H9 (cell line): ENCODE results near the gene GLYATL1. TPM values are rescaled to one million over a fixed set of nuclear protein-coding genes. Genes with fewer than 3 reads are reported as not detected.

Source experiments
- DNase-seq: peaks from one replicate; pipeline ENCODE4 v3.0.0-alpha.2; 2017
- H2AFZ ChIP-seq: one replicate; pipeline ENCODE4 v1.6.1; 2013; ENCODE audit warnings: mild to moderate bottlenecking, low read length, control low read depth, moderate library complexity
- H2AK5ac ChIP-seq: 2 replicates; pipeline ENCODE4 v1.6.1; 2013; ENCODE audit warnings: low read length, control low read depth, mixed read lengths; ENCODE audit not compliant: insufficient read length
- H2BK120ac ChIP-seq: one replicate; pipeline ENCODE4 v1.6.1; 2013; ENCODE audit warnings: low read depth, mild to moderate bottlenecking, low read length, control low read depth, inconsistent platforms; ENCODE audit not compliant: poor library complexity, severe bottlenecking
- H2BK12ac ChIP-seq: 2 replicates; pipeline ENCODE4 v1.6.1; 2013; ENCODE audit warnings: low read length, control low read depth, mixed read lengths, low read depth; ENCODE audit not compliant: insufficient read length
- H2BK15ac ChIP-seq: 2 replicates; pipeline ENCODE4 v1.6.1; 2013; ENCODE audit warnings: low read depth, low read length, control low read depth
- H2BK20ac ChIP-seq: one replicate; pipeline ENCODE4 v1.6.1; 2013; ENCODE audit warnings: low read depth, mild to moderate bottlenecking, low read length, control low read depth, inconsistent platforms; ENCODE audit not compliant: poor library complexity, severe bottlenecking
- H2BK5ac ChIP-seq: 2 replicates; pipeline ENCODE4 v1.6.1; 2013; ENCODE audit warnings: low read length, control low read depth, mixed read lengths; ENCODE audit not compliant: insufficient read length
- H3K14ac ChIP-seq: 2 replicates; pipeline ENCODE4 v1.6.1; 2013; ENCODE audit warnings: low read length, control low read depth; ENCODE audit not compliant: insufficient read depth
- H3K18ac ChIP-seq: 2 replicates; pipeline ENCODE4 v1.6.1; 2013; ENCODE audit warnings: low read depth, mild to moderate bottlenecking, mixed read lengths, low read length, control low read depth; ENCODE audit not compliant: insufficient read length
- H3K23ac ChIP-seq: 2 replicates; pipeline ENCODE4 v1.6.1; 2013; ENCODE audit warnings: low read length, control low read depth, mixed read lengths, low read depth; ENCODE audit not compliant: insufficient read length
- H3K23me2 ChIP-seq: 2 replicates; pipeline ENCODE4 v1.6.1; 2013; ENCODE audit warnings: low read depth, mild to moderate bottlenecking, mixed read lengths, low read length, control low read depth; ENCODE audit not compliant: insufficient read length, poor library complexity, severe bottlenecking
- H3K27ac ChIP-seq: 2 replicates; pipeline ENCODE4 v1.5.1; 2013; ENCODE audit warnings: low read length, control low read depth, mixed read lengths, low read depth; ENCODE audit not compliant: insufficient read length
- H3K27me3 ChIP-seq: 2 replicates; pipeline ENCODE4 v1.6.1; 2013; ENCODE audit warnings: low read length, control low read depth, inconsistent platforms; ENCODE audit not compliant: insufficient read depth
- H3K4ac ChIP-seq: 2 replicates; pipeline ENCODE4 v1.6.1; 2013; ENCODE audit warnings: low read depth, mild to moderate bottlenecking, control low read depth, inconsistent platforms, low read length, moderate library complexity
- H3K4me1 ChIP-seq: 2 replicates; pipeline ENCODE4 v1.6.1; 2013; ENCODE audit warnings: low read length, control low read depth, inconsistent platforms; ENCODE audit not compliant: insufficient read depth
- H3K4me2 ChIP-seq: 2 replicates; pipeline ENCODE4 v1.6.1; 2013; ENCODE audit warnings: low read length, control low read depth, mixed read lengths; ENCODE audit not compliant: insufficient read length, insufficient read depth
- H3K56ac ChIP-seq: 2 replicates; pipeline ENCODE4 v1.6.1; 2013; ENCODE audit warnings: low read depth, mild to moderate bottlenecking, mixed read lengths, low read length, control low read depth; ENCODE audit not compliant: insufficient read length
- H3K79me1 ChIP-seq: 2 replicates; pipeline ENCODE4 v1.6.1; 2013; ENCODE audit warnings: low read depth, mild to moderate bottlenecking, moderate library complexity, low read length, control low read depth, inconsistent platforms; ENCODE audit not compliant: insufficient read depth, poor library complexity, severe bottlenecking
- H3K79me2 ChIP-seq: 2 replicates; pipeline ENCODE4 v1.6.1; 2013; ENCODE audit warnings: low read length, control low read depth, inconsistent platforms; ENCODE audit not compliant: insufficient read depth
- H3K9ac ChIP-seq: 2 replicates; pipeline ENCODE4 v1.6.1; 2013; ENCODE audit warnings: low read length, control low read depth, mixed read lengths; ENCODE audit not compliant: insufficient read length; ENCODE audit errors: extremely low read depth
- H3K9me3 ChIP-seq: one replicate; pipeline ENCODE4 v1.6.1; 2013; ENCODE audit warnings: low read depth, low read length, inconsistent platforms; ENCODE audit not compliant: control insufficient read depth
- H3T11ph ChIP-seq: one replicate; pipeline ENCODE4 v1.6.1; 2013; ENCODE audit warnings: mild to moderate bottlenecking, low read length, control low read depth, inconsistent platforms
- H4K20me1 ChIP-seq: one replicate; pipeline ENCODE4 v1.6.1; 2013; ENCODE audit not compliant: control insufficient read depth, insufficient read length, insufficient read depth
- H4K5ac ChIP-seq: 2 replicates; pipeline ENCODE4 v1.6.1; 2013; ENCODE audit warnings: low read depth, mild to moderate bottlenecking, mixed read lengths, low read length, control low read depth; ENCODE audit not compliant: insufficient read length
- H4K8ac ChIP-seq: replicated peaks from 2 replicates; pipeline ENCODE4 v1.6.1; 2013; ENCODE audit warnings: low read length, control low read depth, mixed read lengths, low read depth; ENCODE audit not compliant: insufficient read length
- H4K91ac ChIP-seq: 2 replicates; pipeline ENCODE4 v1.6.1; 2013; ENCODE audit warnings: low read depth, mild to moderate bottlenecking, moderate library complexity, mixed read lengths, low read length, control low read depth; ENCODE audit not compliant: insufficient read length
- H3K27ac Mint-ChIP-seq, 3 experiments: 2 replicates in 2 of 3; 3 replicates in 1 of 3; pipeline ENCODE4 v1.8.0; 2020 to 2021; ENCODE audit warnings: mixed read lengths in 3 of 3, mild to moderate bottlenecking in 1 of 3, moderate library complexity in 1 of 3
- H3K27me3 Mint-ChIP-seq: 2 replicates; pipeline ENCODE4 v1.8.0; 2021; ENCODE audit warnings: low read depth, mild to moderate bottlenecking, moderate library complexity, mixed read lengths
- H3K36me3 Mint-ChIP-seq, 3 experiments: 2 replicates in 2 of 3; 3 replicates in 1 of 3; pipeline ENCODE4 v1.8.0; 2020 to 2021; ENCODE audit warnings: low read depth in 3 of 3, mixed read lengths in 3 of 3; ENCODE audit not compliant: insufficient read depth in 1 of 3
- H3K4me1 Mint-ChIP-seq, 2 experiments: 2 replicates each; pipeline ENCODE4 v1.8.0; 2020; ENCODE audit warnings: mixed read lengths in 2 of 2
- H3K4me3 Mint-ChIP-seq, 2 experiments: 2 replicates in 1 of 2; 3 replicates in 1 of 2; pipeline ENCODE4 v1.8.0; 2020 to 2021; ENCODE audit warnings: mild to moderate bottlenecking in 2 of 2, mixed read lengths in 2 of 2, moderate library complexity in 1 of 2
- H3K9me3 Mint-ChIP-seq, 2 experiments: 2 replicates in 1 of 2; 3 replicates in 1 of 2; pipeline ENCODE4 v1.8.0; 2020; ENCODE audit warnings: mild to moderate bottlenecking in 2 of 2, mixed read lengths in 2 of 2, moderate library complexity in 1 of 2
- CTCF ChIP-seq: fragments of 200-600 bp; sonication (generic); conservative IDR thresholded peaks from 3 replicates; pipeline ENCODE4 v1.8.0; 2021; ENCODE audit warnings: antibody characterized with exemption, mild to moderate bottlenecking
- WGBS: extraction: QIAGEN DNeasy Blood & Tissue Kit; methylation state at CpG from one replicate; pipeline ENCODE4 v1.1.7; 2013; ENCODE audit warnings: missing lambda C conversion rate, low lambda C conversion rate, mixed read lengths; ENCODE audit not compliant: insufficient read length; ENCODE audit errors: extremely low coverage; 5-methylcytosine and 5-hydroxymethylcytosine counted together
- total RNA-seq: library from RNA; stranded (reverse); gene quantifications from 2 replicates; pipeline ENCODE4 v1.2.1, GENCODE V29; 2021

Gene GLYATL1
- total RNA-seq, 1 experiment from 2014 or later: 2.8 TPM

GRCh38 chr11:58963551-58964104 lies 24.3 kb downstream of the GLYATL1 start:
- Mint-ChIP-seq H3K4me3 (peak overlapping the region in 1 of 2 experiments; percentile 54; a peak in 4 of 5 replicates), H3K36me3 (no peaks in the 10 kb centered on the region; a peak in 2 of 7 replicates), H3K27ac (no peak overlapping the region), H3K27me3 (peaks cover 52% of the 10 kb centered on the region), H3K4me1 (peaks cover 12 to 17% of the 10 kb centered on the region in 2 experiments), H3K9me3 (peaks cover 0 to 3% of the 10 kb centered on the region in 2 experiments; a peak in 1 of 5 replicates)
- Histone ChIP-seq H3K79me2 (no peaks in the 10 kb centered on the region), H2AK5ac (no peak overlapping the region), H2BK20ac (no peak overlapping the region), H2BK5ac (no peak overlapping the region), H3K27ac (no peak overlapping the region), H3K4me2 (peak overlapping the region; percentile 11), H3K56ac (no peak overlapping the region), H2BK120ac (no peak overlapping the region), H3K4ac (no peak overlapping the region), H3K23ac (no peak overlapping the region), H4K5ac (no peak overlapping the region), H3K18ac (no peak overlapping the region), H3K4me1 (no peaks in the 10 kb centered on the region), H4K20me1 (no peaks in the 10 kb centered on the region), H4K91ac (no peak overlapping the region), H3K14ac (peak overlapping the region; percentile 3; the same call in 1 of the 2 replicates), H4K8ac (no peak overlapping the region), H3K9me3 (no peaks in the 10 kb centered on the region), H2BK12ac (no peak overlapping the region), H2BK15ac (no peak overlapping the region), H3K79me1 (no peaks in the 10 kb centered on the region), H3T11ph (no peak overlapping the region), H3K27me3 (peaks cover 11% of the 10 kb centered on the region), H3K23me2 (peaks cover 6% of the 10 kb centered on the region), H3K9ac (no peak overlapping the region), H2AFZ (no peak overlapping the region)
- DNase-seq: peak; percentile 94
- no CpG with 5 or more reads among the region's 27 CpGs for WGBS
- TF ChIP-seq CTCF: peak; percentile 53; the same call in 2 of the 3 replicates
